CD4-positive, alpha-beta T cell treated with Interferon gamma for 1 hour (primary cell): ENCODE results near the gene MKS1.

Experiments used
- DNase-seq: peaks from one replicate; pipeline ENCODE4 v3.0.0-alpha.2; 2020

The MKS1 gene

DNA sequence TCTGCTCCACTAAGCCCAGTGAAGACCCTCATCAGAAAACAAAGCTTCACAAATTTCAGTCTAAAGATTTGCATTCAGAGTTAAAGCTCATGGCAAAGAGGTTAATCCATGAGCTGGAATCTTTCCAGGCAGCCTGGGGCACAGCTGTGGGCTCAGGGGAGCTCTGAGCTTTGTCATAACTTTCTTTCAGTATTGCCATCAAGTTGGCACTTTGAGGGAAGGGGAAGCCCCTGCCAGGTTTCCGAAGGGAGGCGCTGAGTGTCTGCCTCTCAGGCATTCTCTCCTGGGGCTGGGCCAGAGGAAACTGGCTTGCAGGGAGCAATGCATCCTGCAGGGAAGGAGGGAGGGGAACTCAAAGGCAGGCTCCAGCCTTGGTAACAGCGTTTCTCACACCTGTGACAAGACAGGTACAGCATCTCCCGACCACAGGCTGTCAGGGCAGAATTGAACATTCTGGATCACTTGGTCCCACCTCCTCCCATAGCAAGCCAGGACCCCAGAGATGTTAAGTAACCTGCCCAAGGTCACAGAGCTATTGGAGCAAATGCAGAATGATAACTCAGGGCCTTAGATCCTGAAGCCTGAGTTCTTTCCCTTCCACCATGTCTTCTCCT, 23.2 kb upstream of the MKS1 start:
- DNase-seq, result no peak

DNA sequence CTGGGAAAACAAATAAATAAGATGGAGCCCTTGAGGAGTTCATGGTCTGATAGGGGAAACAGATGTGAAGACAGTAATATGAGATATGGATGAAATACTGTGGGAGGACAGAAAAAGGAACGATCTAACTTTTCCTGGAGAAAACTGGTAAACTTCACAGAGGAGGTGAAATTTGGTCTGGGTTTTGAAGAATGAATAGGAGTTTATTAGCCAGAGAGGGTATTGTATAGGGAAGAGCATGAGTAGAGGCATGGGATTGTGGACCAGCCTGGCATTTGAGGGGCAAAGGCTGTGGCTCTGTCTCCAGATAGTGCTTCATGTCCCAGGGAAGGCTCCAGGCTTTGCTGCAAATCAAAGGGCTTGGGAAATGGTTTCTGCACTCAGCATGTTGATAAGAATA, 20.9 kb upstream of the MKS1 start:
- no peak for DNase-seq

DNA sequence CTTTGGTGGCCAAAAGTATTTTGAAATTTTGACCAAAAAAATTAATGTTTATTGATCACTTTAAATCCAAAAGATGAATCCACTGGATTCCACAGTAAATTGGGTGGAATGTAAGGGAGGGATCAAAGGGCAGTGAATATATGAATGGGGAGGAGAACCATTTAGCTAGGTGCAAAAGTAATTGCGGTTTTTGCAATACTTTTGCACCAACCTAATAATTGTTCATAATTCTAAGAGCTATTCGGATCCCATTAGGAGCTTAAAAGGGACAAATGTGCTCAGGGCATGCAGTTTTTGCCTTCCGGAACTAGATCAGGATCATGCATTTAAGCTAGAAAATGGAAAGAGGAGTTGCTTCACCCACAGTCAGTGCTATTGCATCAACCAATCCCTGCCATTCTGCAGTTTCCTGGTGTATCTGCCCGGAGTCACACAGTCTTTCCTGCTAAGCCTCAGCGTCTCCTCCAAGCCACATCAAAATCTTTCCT, 19.1 kb upstream of the MKS1 start, which contains the start of gene LPO:
Gene LPO, plus strand, starts transcription at position 438 of the 488 bp plus-strand sequence. CDS start 4,396 bp downstream, outside the sequence.
- DNase-seq, result no peak

DNA sequence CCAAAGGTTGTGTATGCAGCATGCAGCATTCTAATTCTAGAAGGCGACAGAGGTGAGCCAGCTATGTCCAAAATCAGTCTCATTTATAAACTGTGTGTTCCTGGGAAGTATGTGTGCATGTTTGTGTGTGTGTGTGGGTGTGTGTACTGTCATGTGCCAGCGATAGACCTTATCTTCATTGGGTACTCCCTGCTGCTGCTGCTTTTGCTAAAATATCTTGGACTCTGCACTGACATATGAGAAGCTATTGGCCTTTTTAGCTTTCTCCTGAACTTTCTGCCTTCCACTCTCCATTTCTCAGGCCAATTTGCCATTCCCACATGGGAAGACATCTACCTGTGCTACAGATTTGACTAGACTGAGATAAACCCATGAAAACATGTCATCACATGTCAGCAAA, 17.3 kb upstream of the MKS1 start:
- DNase-seq, result no peak

DNA sequence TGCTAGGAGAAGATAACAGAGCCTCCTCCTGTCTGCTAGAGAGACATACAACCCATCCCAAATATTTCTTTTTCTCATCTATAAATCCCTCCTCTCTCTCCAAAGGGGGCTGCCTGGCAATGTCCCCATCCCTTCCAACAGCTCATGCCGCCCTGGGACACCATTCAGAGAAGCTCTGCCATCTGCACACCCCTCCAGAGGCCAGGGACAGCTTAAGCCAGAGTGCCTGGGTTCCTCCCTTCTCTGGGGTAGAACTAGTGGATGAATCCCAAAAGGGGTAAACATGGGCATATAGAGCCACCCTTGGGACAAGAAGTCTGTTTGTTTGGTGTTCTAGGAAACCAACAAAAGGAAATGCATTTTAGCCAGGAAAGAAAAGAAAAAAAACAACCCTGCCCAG, 16.8 kb upstream of the MKS1 start:
- no peak for DNase-seq

DNA sequence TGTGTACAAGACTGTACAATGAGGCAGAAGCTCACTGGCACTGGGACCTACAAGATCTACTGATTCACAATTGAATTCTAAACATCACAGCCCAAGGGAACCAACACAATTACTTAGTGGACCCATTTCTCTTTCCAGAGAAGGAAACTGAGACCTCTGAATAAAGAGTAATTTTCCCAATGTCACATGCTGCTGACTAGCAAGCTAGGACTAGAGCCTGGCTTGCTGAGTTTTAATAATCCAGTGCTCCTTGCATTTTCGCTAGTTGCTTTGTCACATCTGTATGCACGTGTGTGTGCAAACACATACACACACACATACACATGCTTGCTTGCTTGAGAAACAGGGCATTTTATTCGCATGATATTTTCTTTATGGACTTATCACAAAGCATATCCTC, 15.5 kb upstream of the MKS1 start:
- DNase-seq, result no peak

DNA sequence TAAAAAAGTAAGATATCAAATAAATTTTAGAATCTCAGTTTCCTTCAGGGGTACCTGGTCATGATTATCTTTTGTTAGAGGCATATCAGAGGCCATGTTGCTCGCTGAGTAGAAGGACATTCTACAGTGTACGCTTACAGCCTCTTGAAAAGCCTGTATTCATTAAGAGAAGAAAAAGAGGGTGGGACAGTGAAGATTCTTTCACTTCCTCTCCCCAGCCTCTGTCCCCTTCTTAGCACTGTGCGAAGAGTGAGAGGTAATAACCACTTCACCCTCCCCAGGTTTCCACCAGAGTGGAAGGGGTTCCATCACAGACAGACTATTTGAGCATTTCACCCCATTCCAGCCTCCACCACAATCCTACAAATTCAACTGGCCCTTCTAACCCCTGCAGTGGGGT, 14.5 kb upstream of the MKS1 start:
- no peak for DNase-seq

DNA sequence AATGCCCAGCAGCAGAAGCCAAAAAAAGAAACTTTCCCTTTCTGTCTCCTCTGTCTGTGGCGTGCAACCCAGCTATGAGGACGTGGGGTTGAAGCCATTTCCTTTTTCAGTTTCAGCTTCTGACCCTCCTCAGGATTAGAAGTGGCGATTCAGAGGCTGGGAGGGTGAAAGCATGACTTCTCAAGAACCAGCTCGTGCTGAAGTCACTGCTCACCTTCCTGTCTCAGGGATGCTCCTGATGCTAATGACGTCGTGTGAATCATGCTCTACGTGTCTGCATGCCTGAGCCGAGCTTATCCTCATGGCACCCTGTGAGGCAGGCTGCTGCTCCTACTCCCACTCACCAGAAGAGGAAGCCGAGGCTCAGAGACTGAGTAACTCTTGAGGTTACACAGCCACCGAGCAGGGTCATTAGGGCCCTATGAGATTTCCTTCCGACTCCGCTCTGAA, 13.7 kb upstream of the MKS1 start:
- peak; percentile 70 for DNase-seq

DNA sequence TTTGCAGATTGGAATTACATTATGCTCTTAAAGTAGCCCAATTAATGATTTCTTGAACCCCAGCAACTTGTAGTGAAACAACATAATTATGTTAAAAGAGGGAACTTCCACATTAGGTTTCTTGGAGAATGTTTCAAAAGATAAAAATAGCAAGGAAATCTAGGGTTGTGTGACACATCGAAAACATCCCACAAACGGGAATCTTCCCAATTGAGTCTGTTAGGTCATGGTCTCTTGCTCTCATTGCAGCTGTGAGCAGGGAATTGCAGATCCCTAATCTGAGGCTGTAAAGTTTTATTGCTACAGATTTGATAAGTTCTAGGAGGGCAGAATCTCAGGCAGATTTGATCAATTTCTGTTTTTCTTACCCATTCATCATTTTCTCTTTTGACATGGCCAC, 12.6 kb upstream of the MKS1 start:
- DNase-seq, result no peak

DNA sequence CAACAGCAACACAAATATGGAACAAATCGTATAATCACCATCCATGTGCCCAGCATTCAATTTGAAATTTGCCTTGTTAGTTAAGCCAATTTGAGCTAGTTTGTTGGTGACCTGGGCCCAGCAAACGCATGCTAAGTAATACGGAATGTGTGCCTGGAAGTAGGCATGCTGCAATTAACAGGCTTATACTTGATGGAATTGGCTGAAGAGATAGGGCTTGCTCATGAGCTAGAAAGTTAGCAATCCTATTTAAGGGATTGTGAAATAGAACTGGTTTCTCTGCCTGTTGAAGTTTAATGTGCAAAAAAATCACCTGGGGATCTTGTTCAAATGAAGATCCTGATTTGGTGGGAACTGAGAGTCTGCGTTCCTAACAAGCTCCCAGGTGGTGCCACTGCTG, 10.8 kb upstream of the MKS1 start:
- DNase-seq, result no peak

DNA sequence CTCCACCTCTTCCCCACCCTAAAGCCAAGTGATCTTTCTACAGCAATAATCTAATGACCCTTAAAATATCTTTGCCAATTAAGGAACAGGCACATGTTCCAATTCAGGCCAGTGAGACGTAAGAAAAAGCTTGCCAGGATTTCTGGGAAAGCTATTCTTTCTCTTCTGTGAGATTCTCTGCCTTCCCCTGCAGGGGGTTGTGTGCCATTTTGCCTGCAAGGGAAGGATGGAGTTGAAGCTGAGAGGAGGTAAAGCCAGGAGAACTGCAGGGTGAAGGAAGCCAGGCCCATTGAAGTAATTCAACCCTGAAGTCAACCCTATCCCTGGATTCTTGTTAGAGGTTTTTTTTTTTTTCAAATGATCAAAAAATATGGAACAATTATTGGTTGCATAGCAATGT, 10.3 kb upstream of the MKS1 start:
- no peak for DNase-seq

DNA sequence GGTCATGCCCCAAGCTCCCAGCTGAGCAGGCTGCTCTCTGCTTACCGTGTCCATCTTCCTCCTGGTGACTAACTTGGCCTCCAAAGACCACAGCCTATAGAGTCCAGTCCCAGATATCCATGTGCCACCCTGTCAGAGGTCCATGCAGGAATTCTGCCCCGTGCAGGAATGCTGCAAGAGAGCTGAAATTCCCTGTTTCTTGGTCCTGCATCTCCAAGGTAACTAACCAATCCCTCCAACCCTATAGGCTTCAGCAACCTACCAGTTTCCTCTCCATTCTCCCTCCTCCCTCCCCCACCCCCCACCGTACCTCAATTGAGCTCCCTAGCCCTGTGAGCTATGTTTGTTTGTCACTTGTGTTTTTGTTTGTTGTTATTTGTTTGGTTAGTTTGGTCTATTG, 9.6 kb upstream of the MKS1 start:
- DNase-seq, result no peak

DNA sequence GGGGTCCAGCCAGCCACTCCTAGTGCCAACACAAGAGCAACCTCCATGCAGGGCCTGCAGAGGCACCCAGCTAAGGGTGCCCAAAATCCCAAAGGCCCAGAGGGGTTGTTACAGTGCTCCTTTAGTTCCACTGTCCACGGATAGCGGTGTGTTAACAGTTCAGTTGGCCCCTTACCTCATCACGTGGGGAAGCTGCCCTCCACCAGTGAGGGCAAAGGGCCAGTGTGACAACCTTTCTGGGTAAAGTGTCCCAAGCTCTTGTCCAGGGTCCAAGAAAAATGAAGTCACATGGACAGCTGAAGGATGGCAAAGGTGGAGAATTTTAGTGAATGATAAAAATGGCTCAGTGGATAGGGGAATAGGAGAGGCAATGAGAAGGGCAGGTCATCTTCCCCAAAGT, 8.7 kb upstream of the MKS1 start:
- DNase-seq, result no peak

DNA sequence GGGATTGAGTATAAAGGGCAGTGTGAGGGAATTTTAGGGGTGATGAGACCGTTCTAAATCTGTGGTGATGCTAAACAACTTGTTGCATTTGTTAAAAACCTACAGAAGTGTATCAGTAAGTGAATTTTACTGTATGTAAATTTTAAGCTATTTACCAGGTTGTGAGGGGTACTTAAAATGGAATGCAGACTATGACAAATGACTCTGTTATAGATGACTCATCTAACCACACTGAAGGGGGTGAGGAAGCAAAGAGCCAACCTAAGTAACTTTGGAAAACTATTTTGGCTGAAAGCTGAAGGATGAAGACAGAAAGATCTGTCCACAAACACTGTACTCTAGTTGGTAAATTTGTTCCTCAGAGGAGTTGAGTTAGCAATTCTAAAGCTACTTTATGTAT, 5.3 kb upstream of the MKS1 start:
- no peak for DNase-seq

DNA sequence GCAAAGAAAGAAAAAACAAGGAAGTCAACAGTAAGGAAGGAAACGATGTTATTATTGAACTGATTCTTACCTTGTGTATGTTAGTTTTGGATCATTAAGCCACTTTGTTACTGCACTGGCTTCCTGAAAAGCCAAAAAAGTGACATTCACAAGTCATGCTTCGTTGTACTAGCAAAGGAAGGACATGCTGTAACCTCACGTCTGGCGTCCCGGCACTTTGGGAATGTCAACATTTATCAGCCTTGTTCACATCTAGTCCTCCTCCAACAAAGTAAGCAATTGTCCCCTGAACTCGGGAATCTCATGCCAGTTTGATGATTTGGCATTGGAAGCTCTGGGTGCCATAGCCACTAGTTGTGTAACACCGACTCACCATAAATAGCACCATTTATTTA, 731 bp upstream of the MKS1 start:
- no peak for DNase-seq

DNA sequence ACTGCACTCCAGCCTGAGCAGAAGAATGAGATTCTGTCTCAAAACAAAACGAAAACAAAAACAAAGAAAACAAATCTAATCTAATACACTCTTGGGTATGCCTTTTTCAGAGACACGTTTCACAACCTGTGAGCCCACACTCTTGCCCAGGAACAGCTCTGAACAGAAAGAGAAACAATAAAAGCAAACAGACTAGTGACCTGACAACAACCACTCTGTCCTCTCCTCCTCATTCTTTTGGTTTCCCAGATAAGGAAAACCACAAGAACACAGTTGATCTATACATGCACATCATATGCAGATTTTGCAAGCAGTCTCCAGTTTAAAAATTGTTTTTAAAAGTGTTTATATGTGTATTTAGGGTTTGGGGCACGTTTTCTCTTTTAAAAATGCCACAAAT, 1.3 kb downstream of the MKS1 start:
- no peak for DNase-seq

DNA sequence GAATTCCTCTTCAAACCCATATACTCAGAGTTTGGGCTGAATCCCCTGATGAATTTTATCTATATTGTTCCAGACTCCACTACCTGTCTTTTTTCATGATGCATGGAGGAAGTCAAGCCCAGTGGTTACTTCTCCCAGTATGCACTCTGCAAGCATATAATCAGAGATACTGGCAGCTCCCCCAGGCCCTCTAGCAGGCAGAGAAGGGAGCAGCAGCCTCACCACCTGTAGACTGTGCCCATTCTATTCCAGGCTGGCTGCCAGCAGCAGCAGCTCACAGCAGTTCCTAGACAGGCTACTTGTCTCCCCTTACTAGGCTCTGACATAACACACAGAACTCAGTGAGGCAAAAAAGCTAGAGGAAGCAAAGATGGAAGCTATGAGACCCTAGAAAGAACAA, 3.4 kb downstream of the MKS1 start:
- DNase-seq, result no peak

DNA sequence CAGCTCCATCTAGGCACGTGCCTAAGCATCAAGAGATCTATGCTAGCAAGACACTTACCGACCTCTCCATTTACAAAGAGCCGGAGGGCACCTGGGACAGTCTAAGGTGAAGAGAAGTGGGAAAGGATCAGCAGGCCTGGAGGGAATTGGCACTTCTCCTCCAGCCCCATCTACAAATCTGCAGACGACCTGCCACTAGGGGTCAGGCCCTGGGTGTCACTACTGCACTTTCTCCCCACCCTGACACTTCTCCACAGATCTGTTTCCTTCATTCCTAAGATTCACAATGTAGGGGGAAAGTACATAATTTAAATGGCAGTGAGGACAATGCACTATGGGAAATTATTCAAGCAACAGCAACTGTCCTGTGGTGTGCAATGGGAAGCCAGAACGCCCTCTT, 8.1 kb downstream of the MKS1 start:
- DNase-seq, result no peak

DNA sequence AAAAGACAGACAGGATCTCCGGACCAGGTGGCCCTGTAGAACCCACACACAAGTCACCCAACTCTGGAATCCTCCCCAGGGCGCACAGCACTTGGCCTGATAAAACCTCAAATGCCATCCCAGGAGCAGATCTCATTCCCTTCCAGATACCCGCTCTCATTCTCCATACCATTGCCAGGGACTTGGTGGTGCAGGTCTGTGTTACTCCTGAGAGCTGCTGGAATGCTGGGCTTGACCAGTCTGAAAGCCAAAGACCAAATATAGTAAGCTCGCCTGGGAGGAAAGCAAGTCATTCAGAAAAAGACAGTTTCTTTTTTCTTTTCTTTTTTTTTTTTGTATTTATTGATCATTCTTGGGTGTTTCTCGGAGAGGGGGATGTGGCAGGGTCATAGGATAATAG, 10.7 kb downstream of the MKS1 start:
- no peak for DNase-seq

DNA sequence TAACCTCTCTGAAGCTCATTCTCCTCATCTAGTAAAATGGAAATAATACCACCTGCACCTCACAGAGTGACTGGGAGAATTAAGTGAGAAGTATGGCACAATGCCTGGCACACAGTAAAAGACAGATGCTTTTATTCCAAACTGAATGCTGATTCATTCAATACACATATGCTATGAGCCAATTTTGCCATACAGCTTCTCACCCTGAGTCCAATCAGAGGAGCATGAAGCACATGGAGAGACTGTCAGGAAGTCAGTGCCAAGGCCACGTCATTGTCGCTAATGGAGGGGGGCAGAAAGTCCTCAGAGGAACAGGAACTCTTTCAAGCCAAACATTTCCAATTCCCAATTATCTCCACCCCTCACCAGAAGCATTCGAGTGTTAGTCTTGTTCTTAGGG, 11.6 kb downstream of the MKS1 start:
- DNase-seq, result no peak

DNA sequence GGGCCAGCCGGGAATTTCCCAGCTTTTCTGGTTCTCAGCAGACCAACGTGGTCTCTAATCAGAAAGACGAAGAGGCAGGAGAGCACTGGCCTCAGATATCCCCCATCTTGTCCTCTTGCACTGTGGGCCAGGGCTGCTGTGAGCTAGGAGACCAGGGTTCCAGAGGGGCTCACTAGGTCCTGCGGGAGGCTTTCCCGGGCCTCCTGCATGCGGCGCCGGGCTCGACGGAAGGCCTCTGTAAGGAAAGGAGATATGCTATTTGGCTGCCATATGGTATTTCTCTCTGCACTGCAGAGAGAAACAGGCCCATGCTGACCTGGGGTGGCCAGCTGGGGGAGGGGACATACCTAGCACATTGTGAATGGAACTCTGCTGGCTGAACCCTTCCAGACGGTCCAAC, 13.1 kb downstream of the MKS1 start:
- no peak for DNase-seq

DNA sequence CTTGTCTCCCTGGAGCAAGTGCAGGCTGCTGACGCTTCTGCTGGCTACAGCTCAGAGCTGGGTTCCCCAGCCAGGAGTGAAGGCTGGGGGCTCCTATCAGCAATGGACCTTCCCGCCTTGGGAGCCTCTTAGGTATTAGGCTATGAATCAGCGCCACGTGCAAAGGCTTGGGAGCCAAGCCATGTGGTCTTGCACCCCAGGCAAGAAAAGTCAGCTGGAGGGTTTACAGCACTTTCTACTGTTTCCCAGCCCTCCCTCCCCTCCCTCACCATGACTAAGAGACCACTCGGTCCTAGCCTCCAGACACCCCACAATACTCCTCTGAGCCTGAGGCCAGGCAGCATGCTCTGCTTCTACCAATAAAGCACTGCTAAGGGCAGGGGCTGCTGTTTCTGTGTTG, 14.3 kb downstream of the MKS1 start:
- no peak for DNase-seq

DNA sequence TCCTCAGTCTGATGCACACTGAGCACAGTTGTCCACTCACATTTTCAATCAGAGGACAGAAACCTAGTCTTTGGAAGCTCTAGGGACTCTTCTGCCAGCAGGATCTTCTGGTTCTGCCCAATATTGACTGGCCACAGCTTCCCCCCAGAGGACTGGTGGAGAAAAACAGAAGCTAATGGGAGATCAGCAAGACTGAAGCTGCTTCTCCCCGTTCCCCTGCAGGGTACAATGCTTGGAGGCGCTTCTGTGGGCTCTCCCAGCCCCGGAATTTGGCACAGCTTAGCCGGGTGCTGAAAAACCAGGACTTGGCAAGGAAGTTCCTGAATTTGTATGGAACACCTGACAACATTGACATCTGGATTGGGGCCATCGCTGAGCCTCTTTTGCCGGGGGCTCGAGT, 16.2 kb downstream of the MKS1 start:
- no peak for DNase-seq

DNA sequence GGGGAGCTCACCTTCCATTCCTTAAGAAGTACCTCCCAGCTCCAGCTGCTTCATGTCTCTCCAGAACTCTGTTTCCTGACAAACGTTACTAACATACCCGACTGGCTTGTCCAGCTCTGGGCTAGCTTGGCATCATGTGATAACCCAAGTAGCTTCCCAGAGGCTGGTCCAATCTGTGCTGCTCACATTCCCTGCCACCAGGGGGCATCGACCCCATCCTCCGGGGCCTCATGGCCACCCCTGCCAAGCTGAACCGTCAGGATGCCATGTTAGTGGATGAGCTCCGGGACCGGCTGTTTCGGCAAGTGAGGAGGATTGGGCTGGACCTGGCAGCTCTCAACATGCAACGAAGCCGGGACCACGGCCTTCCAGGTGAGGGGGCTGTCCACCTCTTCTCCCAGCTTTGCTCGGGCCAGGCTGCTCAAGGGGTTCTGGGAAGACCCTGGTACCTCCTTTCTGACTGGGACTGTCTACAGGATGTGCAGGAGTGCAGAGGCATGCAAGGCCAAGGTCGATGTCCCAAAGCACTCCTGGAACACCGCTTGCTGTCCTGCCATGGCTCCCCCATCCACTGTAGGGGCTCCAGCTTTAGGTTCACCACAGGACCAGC, 18.9 kb downstream of the MKS1 start:
- peak; percentile 58 for DNase-seq

DNA sequence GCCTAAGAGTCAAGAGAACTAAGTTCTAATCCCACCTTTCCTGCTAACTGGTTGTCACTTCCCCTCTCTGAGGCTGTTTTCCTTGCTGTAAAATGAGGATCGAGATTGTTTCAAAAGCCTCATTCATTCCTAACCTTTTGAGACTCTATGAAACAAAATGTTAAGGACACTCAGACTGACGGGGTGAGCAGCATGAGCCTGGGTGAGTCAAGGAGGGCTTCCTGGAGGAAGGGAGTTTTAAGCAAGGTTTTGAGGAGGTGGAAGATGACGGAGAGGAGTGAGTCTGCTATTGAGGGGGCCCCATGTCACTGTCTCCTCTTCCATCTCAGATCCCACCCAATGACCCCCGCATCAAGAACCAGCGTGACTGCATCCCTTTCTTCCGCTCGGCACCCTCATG, 22.4 kb downstream of the MKS1 start:
- no peak for DNase-seq
